PFSK-1 (cell line): ENCODE measurements around the gene ASTL.

Experiments
- FOXP2 ChIP-seq: optimal IDR thresholded peaks from 2 replicates; pipeline ENCODE3; 2011; ENCODE audit warnings: borderline replicate concordance, control low read depth, inconsistent platforms; ENCODE audit not compliant: insufficient read depth; ENCODE audit errors: extremely low read length, extremely low read depth
- POLR2AphosphoS5 ChIP-seq: IDR thresholded peaks from 2 replicates; pipeline ENCODE4 v1.6.1; 2012; ENCODE audit warnings: low read depth, mild to moderate bottlenecking, control low read depth, low read length, moderate library complexity
- REST ChIP-seq, 2 experiments: IDR thresholded peaks; 2 replicates each; pipeline versions ENCODE4 v1.6.1 to v1.8.0; 2011 to 2012; ENCODE audit warnings: low read depth in 2 of 2, low read length in 2 of 2, control low read depth in 1 of 2, inconsistent platforms in 1 of 2, mild to moderate bottlenecking in 1 of 2, moderate library complexity in 1 of 2; ENCODE audit not compliant: insufficient read depth in 1 of 2
- SIN3A ChIP-seq: IDR thresholded peaks from 2 replicates; pipeline ENCODE4 v1.6.1; 2012; ENCODE audit warnings: mild to moderate bottlenecking, low read length, moderate library complexity, borderline replicate concordance; ENCODE audit not compliant: insufficient read depth
- TAF1 ChIP-seq: IDR thresholded peaks from 2 replicates; pipeline ENCODE4 v1.6.1; 2012; ENCODE audit warnings: low read length, control low read depth, borderline replicate concordance; ENCODE audit not compliant: insufficient read depth

Gene ASTL

GRCh38 chr2:96146881-96147592 is 8.7 kb upstream of the ASTL start:
- no peak for TF ChIP-seq TAF1
- no peak for TF ChIP-seq REST (IDR thresholded peaks at IDR 0.05; ENCODE audit: insufficient read depth in 1 of 2, low read depth in 2 of 2, low read length in 2 of 2)
- TF ChIP-seq FOXP2, result no peak
- TF ChIP-seq POLR2AphosphoS5, result no peak

DNA sequence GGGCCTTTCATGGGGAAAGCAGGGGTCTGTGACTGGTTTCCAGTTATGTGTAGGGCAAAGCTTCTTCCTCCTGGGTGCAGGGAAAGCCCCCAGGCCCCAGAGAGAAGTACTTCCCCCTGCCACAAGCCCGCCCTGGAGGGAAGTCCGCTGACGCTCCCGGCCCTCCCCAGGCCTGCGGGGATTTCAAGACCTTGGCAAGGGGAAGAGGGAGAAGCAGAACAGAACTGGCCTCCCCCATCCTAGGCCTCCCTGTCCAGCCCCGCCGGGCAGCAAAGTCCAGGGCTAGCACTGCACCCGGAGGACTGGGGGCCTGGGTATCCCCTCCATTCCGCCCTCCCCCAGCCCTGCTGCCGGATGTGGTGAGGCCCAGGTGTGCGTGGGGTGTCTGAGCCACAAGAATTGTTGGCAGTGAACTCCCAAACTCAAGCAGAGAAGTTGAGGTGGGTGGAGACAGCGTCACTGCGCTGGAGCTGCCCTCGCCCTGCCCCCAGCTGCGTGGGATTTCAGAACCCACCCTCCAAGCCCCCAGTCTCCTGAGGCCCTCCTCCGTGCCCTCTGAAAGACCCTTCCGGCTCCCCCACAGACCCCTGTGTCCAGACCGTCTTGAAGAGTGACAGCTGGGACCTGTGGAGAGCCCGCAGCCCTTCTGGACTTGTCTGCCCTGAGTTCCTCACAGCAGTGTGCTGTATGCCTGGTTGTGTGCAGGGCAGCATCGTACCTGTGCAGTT is 8.0 kb upstream of the ASTL start:
- TF ChIP-seq SIN3A (no peak), FOXP2 (no peak), POLR2AphosphoS5 (no peak), TAF1 (no peak), REST (IDR thresholded peaks at IDR 0.05; ENCODE audit: insufficient read depth in 1 of 2, low read depth in 2 of 2, low read length in 2 of 2) (no peak)

- TF ChIP-seq FOXP2, result no peak
- TF ChIP-seq TAF1, result no peak
- no peak for TF ChIP-seq SIN3A
- TF ChIP-seq POLR2AphosphoS5, result no peak
- no peak for TF ChIP-seq REST (IDR thresholded peaks at IDR 0.05; ENCODE audit: insufficient read depth in 1 of 2, low read depth in 2 of 2, low read length in 2 of 2)
These were observed 7.5 kb upstream of the ASTL start for GRCh38 chr2:96145848-96146152.

DNA sequence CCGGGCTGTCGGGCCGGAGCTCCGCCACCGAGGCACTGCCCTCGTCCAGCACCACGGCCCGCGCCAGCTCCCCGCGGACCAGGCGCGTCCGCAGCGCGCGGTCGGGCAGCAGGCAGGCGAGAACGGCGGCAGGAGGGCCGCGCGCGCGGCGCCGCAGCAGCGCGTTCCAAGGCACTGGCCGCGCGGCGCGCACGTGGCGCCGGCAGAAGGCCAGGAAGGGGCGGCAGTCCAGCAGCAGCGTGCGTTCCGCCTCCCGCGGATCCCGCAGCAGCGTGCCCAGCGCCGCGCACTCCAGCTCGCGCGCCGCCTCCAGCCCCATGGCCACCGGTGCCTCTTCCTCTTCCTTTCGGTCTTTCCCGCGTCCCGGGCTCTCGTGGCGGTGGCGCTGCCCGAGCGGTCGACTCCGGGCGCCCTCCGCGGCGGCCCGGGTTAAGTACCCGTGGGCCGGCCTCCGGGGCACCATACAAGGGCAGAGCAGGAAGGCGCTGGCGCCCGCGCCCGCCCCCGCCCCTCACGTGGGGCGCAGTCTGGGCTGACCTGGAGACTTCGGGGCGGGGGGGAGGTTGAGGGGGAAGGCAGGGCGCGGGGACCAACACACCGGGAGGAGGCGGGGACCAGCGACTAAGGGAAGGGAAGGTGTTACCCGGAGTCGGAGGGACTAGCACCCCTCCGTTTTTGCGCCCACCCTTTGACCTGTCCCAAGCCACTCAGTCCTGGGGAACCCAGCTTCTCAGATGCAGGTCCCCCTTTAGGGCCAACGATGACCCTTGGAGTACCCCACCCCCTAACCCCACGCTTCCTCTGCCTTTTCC is 6.9 kb upstream of the ASTL start, which contains the start of gene DUSP2:
DUSP2 (minus strand) TSS at position 405 of the 812 bp plus-strand sequence; CDS start at position 319, 86 bp downstream.
- no peak for TF ChIP-seq FOXP2
- no peak for TF ChIP-seq SIN3A
- no peak for TF ChIP-seq TAF1
- no peak for TF ChIP-seq POLR2AphosphoS5

DNA sequence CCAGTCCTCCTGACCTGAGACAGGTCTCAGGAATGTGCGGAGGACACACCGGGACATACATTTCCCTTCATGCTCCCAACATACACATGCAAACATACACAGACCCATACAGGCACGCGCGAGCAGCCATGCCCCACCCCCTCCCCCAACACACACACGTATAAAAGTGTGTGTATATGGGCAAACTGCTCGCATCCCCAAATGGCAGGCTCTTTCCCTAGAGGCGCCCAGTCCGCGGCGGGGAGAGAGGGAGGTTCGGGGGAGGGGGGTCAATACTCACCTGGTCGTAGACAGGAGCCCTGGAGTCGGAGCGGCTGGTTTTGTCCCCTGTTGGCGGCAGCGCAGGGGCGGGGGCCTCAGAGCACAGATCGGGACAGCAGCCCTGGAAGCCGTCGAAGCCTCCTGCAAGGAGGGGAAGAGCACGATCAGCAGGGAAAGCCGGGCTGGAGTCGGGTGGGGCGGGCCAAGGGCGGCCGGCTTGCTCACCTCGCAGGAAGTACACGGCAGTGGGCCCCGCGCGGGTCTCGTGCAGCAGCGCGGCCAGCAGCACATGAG is 6.3 kb upstream of the ASTL start:
- TF ChIP-seq REST (IDR thresholded peaks at IDR 0.05; ENCODE audit: insufficient read depth in 1 of 2, low read depth in 2 of 2, low read length in 2 of 2) (no peak), POLR2AphosphoS5 (no peak), FOXP2 (no peak), SIN3A (no peak), TAF1 (no peak)
